ENCODE data around the gene RTN4RL1.

The RTN4RL1 gene

GRCh38 chr17:2044263-2044894 is 19.2 kb upstream of the RTN4RL1 start:
- Histone ChIP-seq H3K9me3 (no peaks in the 10 kb centered on the region), H3K27me3 (peaks cover 0 to 18% of the 10 kb centered on the region in 2 donors), H3K4me1 (peaks cover 0 to 43% (median 33%) of the 10 kb centered on the region in 4 donors), H3K36me3 (peaks cover 0 to 30% (median 28%) of the 10 kb centered on the region in 3 donors), H3K4me3 (no peak overlapping the region), H3K27ac (no peak overlapping the region)
- intact Hi-C loops (cut with DNase I; ENCODE audit: low total_unique reads), result no loop called here
- peak in 1 of 2 donors; percentile 64 for DNase-seq
- TF ChIP-seq CTCF (IDR thresholded peaks at IDR 0.05), result no peak

- intact Hi-C loops (cut with DNase I; ENCODE audit: low total_unique reads), result no loop called here
- peaks cover 0 to 14% of the 10 kb centered on the region in 2 donors for H3K27me3 ChIP-seq
- DNase-seq, result no peak
- H3K4me1 ChIP-seq, result peaks cover 0 to 37% (median 27%) of the 10 kb centered on the region in 4 donors
- H3K4me3 ChIP-seq, result no peak overlapping the region
- TF ChIP-seq CTCF (IDR thresholded peaks at IDR 0.05), result no peak
- no peaks in the 10 kb centered on the region for H3K9me3 ChIP-seq
- H3K27ac ChIP-seq, result no peak overlapping the region
- peaks cover 0 to 33% (median 28%) of the 10 kb centered on the region in 3 donors for H3K36me3 ChIP-seq
These were observed 18.7 kb upstream of the RTN4RL1 start for GRCh38 chr17:2043785-2044184.

- H3K36me3 ChIP-seq, result peaks cover 0 to 41% (median 28%) of the 10 kb centered on the region in 3 donors
- no peaks in the 10 kb centered on the region for H3K9me3 ChIP-seq
- peak overlapping the region; percentile 83 to 89 for H3K27ac ChIP-seq
- intact Hi-C loops (cut with DNase I; ENCODE audit: low total_unique reads), result no loop called here
- no peak for TF ChIP-seq CTCF (IDR thresholded peaks at IDR 0.05)
- no peak for DNase-seq
- H3K4me3 ChIP-seq, result peak overlapping the region; percentile 72 to 75
- H3K4me1 ChIP-seq, result peaks cover 0 to 33% (median 25%) of the 10 kb centered on the region in 4 donors
- peaks cover 0 to 6% of the 10 kb centered on the region in 2 donors for H3K27me3 ChIP-seq
These were observed 17.8 kb upstream of the RTN4RL1 start for GRCh38 chr17:2042933-2043332.

GRCh38 chr17:2042390-2042847 is 17.3 kb upstream of the RTN4RL1 start:
- peaks cover 0 to 4% of the 10 kb centered on the region in 2 donors for H3K27me3 ChIP-seq
- peaks cover 0 to 33% (median 25%) of the 10 kb centered on the region in 4 donors for H3K4me1 ChIP-seq
- H3K4me3 ChIP-seq, result peak overlapping the region; percentile 72 to 75
- H3K27ac ChIP-seq, result peak overlapping the region; percentile 83 to 89
- peaks cover 3 to 47% (median 33%) of the 10 kb centered on the region in 3 donors for H3K36me3 ChIP-seq
- H3K9me3 ChIP-seq, result no peaks in the 10 kb centered on the region
- DNase-seq, result no peak
- no peak for TF ChIP-seq CTCF (IDR thresholded peaks at IDR 0.05)
- intact Hi-C loops (cut with DNase I; ENCODE audit: low total_unique reads), result no loop called here

GRCh38 chr17:2041561-2042389 is 16.6 kb upstream of the RTN4RL1 start, which contains the start of gene OVCA2:
OVCA2 (plus strand) TSS chr17:2042022; CDS start chr17:2042048, 26 bp downstream.
- H3K27ac ChIP-seq, result peak within 1 kb of the TSS; percentile 83 to 89
- H3K4me1 ChIP-seq, result peaks cover 0 to 33% (median 25%) of the 10 kb centered on the region in 4 donors
- peak; percentile 89 to 94 for DNase-seq
- peaks cover 0 to 4% of the 10 kb centered on the region in 2 donors for H3K27me3 ChIP-seq
- H3K9me3 ChIP-seq, result no peaks in the 10 kb centered on the region
- intact Hi-C loops (cut with DNase I; ENCODE audit: low total_unique reads), result no loop called here
- TF ChIP-seq CTCF (IDR thresholded peaks at IDR 0.05), result peak; percentile 44
- peaks cover 10 to 53% (median 39%) of the 10 kb centered on the region in 3 donors for H3K36me3 ChIP-seq
- peak within 1 kb of the TSS; percentile 72 to 75 for H3K4me3 ChIP-seq
